MCF 10A (cell line): Measurements from ENCODE around the gene SIDT1. TPM values are rescaled to one million over a fixed set of nuclear protein-coding genes. Genes with fewer than 3 reads are reported as not detected.

Experiments
- BruUV-seq: library from RNA; stranded (reverse); fragments of 400-500 nt; replicated peaks from 2 replicates; lab custom pipeline; 2021; lab: Mats Ljungman, UMichigan
- CTCF ChIA-PET: fragments of 300-600 bp; sonication (Branson Sonifier 250); formaldehyde crosslinking; extraction: SDS; loops from one replicate; lab custom pipeline; 2021; ENCODE audit warnings: antibody characterized with exemption, inconsistent platforms; lab: Yijun Ruan, JAX
- POLR2A ChIA-PET: fragments of 300-600, 350-650 bp; sonication (Branson Sonifier 250); formaldehyde crosslinking; extraction: SDS; loops from one replicate; lab custom pipeline; 2020; ENCODE audit warnings: antibody characterized with exemption, inconsistent platforms; lab: Yijun Ruan, JAX
- DNase-seq: peaks from one replicate; pipeline ENCODE4 v3.0.0-alpha.2; 2018; ENCODE audit not compliant: unreplicated experiment
- H3K27ac Mint-ChIP-seq: one replicate; pipeline ENCODE4 v1.8.0; 2022; ENCODE audit warnings: mild to moderate bottlenecking, low read depth, mixed read lengths; ENCODE audit not compliant: unreplicated experiment
- H3K27me3 Mint-ChIP-seq: one replicate; pipeline ENCODE4 v1.8.0; 2022; ENCODE audit warnings: mixed read lengths; ENCODE audit not compliant: insufficient read depth, unreplicated experiment
- H3K36me3 Mint-ChIP-seq: one replicate; pipeline ENCODE4 v1.8.0; 2022; ENCODE audit warnings: mild to moderate bottlenecking, moderate library complexity, mixed read lengths; ENCODE audit not compliant: insufficient read depth, unreplicated experiment
- H3K4me1 Mint-ChIP-seq: one replicate; pipeline ENCODE4 v1.8.0; 2022; ENCODE audit warnings: mixed read lengths; ENCODE audit not compliant: insufficient read depth, unreplicated experiment
- H3K4me3 Mint-ChIP-seq: one replicate; pipeline ENCODE4 v1.8.0; 2022; ENCODE audit warnings: mild to moderate bottlenecking, moderate library complexity, mixed read lengths; ENCODE audit not compliant: unreplicated experiment
- H3K9me3 Mint-ChIP-seq: one replicate; pipeline ENCODE4 v1.8.0; 2022; ENCODE audit warnings: mixed read lengths; ENCODE audit not compliant: unreplicated experiment
- intact Hi-C: fragments of 100-400 bp; cut with micrococcal nuclease; formaldehyde crosslinking; loops from 2 replicates; pipeline ENCODE4 v1.14.1; 2022
- total RNA-seq: library from RNA; stranded (reverse); gene quantifications from 2 replicates; pipeline ENCODE4 v1.2.3, GENCODE V29; 2022
- TF ChIP-seq, protein P1 (sequence below): fragments of 200-600 bp; IDR thresholded peaks from one replicate; pipeline ENCODE4 v1.8.0; 2022; ENCODE audit warnings: antibody characterized with exemption, mild to moderate bottlenecking; ENCODE audit not compliant: unreplicated experiment

SIDT1 gene
- total RNA-seq, 1 experiment from 2014 or later = 0.28 TPM

GRCh38 chr3:113654851-113655250 is 122.5 kb downstream of the SIDT1 start:
- H3K36me3 Mint-ChIP-seq = peaks cover 29% of the 10 kb centered on the region
- no peaks in the 10 kb centered on the region for H3K4me1 Mint-ChIP-seq
- H3K27me3 Mint-ChIP-seq = no peaks in the 10 kb centered on the region
- no TSS peak for BruUV-seq
- TF ChIP-seq, protein P1, sequence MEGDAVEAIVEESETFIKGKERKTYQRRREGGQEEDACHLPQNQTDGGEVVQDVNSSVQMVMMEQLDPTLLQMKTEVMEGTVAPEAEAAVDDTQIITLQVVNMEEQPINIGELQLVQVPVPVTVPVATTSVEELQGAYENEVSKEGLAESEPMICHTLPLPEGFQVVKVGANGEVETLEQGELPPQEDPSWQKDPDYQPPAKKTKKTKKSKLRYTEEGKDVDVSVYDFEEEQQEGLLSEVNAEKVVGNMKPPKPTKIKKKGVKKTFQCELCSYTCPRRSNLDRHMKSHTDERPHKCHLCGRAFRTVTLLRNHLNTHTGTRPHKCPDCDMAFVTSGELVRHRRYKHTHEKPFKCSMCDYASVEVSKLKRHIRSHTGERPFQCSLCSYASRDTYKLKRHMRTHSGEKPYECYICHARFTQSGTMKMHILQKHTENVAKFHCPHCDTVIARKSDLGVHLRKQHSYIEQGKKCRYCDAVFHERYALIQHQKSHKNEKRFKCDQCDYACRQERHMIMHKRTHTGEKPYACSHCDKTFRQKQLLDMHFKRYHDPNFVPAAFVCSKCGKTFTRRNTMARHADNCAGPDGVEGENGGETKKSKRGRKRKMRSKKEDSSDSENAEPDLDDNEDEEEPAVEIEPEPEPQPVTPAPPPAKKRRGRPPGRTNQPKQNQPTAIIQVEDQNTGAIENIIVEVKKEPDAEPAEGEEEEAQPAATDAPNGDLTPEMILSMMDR = no peak
- no peak overlapping the region for H3K4me3 Mint-ChIP-seq
- intact Hi-C loops = no loop called here
- H3K9me3 Mint-ChIP-seq = no peaks in the 10 kb centered on the region
- CTCF ChIA-PET = interaction anchor here (1.4 kb wide), 1 partner anchor 14 kb away, joined by 5 read pairs; no protein-coding TSS in a partner anchor
- no peak overlapping the region for H3K27ac Mint-ChIP-seq
- POLR2A ChIA-PET = no interaction called here
- no peak for DNase-seq

DNA sequence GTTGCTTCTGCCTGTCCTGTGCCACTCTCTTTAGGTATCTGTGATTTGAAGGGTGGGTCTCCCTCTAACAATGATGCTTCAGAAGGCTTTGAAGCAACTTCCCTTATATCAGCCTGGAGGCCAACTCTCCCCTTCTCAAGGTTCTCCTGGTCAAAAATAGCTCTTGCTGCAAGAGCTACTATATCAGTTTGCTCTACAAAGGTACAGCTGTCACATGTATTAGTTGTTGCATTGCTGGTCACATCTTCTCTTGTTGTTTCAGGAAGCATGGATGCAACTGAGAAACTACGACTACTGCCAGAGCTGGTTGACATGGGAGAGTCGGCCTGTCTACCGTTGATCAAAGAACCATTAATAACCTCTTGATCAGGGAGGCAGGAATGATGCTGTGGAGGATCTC is 125.8 kb downstream of the SIDT1 start:
- intact Hi-C loops = no loop called here
- ChIA-PET CTCF (no interaction called here), POLR2A (no interaction called here)
- H3K9me3 Mint-ChIP-seq = no peaks in the 10 kb centered on the region
- TF ChIP-seq, protein P1 = no peak
- no peak overlapping the region for H3K4me3 Mint-ChIP-seq
- BruUV-seq = no TSS peak
- no peaks in the 10 kb centered on the region for H3K27me3 Mint-ChIP-seq
- no peaks in the 10 kb centered on the region for H3K4me1 Mint-ChIP-seq
- DNase-seq = no peak
- H3K36me3 Mint-ChIP-seq = peaks cover 47% of the 10 kb centered on the region
- H3K27ac Mint-ChIP-seq = no peak overlapping the region

- TF ChIP-seq, protein P1 = no peak
- Mint-ChIP-seq H3K27ac (no peak overlapping the region), H3K9me3 (no peaks in the 10 kb centered on the region), H3K4me1 (no peaks in the 10 kb centered on the region), H3K27me3 (no peaks in the 10 kb centered on the region), H3K36me3 (peaks cover 50% of the 10 kb centered on the region), H3K4me3 (no peak overlapping the region)
- ChIA-PET CTCF (no interaction called here), POLR2A (no interaction called here)
- BruUV-seq = no TSS peak
- intact Hi-C loops = no loop called here
- no peak for DNase-seq
Measured at GRCh38 chr3:113659101-113659541, 126.8 kb downstream of the SIDT1 start.

DNA sequence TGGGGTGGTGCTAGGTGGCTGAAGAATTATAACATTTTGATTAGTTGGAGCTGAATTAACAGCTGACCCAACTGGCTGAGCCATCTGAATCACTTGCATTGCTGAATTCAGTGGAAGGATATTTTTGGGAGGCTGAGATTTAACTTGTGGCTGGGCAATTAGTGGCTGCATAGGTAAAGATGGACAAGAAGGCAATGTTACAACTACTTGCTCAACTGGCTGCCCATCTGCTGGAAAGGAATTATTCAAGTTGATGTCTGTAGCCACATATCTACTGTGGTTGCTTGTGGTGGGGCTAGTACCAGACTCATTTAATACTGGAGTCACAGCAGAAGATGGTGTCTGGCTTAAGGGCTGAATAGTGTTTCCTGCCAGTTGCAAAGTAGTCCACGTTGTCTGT is 127.6 kb downstream of the SIDT1 start:
- no peak for DNase-seq
- intact Hi-C loops = no loop called here
- no TSS peak for BruUV-seq
- Mint-ChIP-seq H3K36me3 (peaks cover 49% of the 10 kb centered on the region), H3K9me3 (no peaks in the 10 kb centered on the region), H3K27me3 (no peaks in the 10 kb centered on the region), H3K4me1 (no peaks in the 10 kb centered on the region), H3K4me3 (no peak overlapping the region), H3K27ac (no peak overlapping the region)
- ChIA-PET CTCF (interaction anchor here (0.6 to 1.5 kb wide), 3 partner anchors 165 to 760 kb away, joined by 3 to 4 read pairs (median 3); no protein-coding TSS in a partner anchor), POLR2A (interaction anchor here (0.8 kb wide), 1 partner anchor 359 kb away, joined by 3 read pairs; no protein-coding TSS in a partner anchor)
- TF ChIP-seq, protein P1 = no peak
